OCI-LY7 (cell line): Measurements from ENCODE around the gene IFNW1.

ENCODE experiments used
- CTCF ChIP-seq: fragments of 200-600 bp; sonication (generic); conservative IDR thresholded peaks from 2 replicates; pipeline ENCODE4 v1.5.1; 2014; ENCODE audit warnings: mild to moderate bottlenecking, antibody characterized with exemption, low read length, moderate library complexity, mixed read lengths
- EZH2phosphoT487 ChIP-seq: fragments of 200-600 bp; sonication (generic); IDR thresholded peaks from 2 replicates; pipeline ENCODE4 v1.6.1; 2018; ENCODE audit warnings: low read depth, borderline replicate concordance, mild to moderate bottlenecking, mixed run types, antibody characterized with exemption, low read length, moderate library complexity, mixed read lengths

DNA sequence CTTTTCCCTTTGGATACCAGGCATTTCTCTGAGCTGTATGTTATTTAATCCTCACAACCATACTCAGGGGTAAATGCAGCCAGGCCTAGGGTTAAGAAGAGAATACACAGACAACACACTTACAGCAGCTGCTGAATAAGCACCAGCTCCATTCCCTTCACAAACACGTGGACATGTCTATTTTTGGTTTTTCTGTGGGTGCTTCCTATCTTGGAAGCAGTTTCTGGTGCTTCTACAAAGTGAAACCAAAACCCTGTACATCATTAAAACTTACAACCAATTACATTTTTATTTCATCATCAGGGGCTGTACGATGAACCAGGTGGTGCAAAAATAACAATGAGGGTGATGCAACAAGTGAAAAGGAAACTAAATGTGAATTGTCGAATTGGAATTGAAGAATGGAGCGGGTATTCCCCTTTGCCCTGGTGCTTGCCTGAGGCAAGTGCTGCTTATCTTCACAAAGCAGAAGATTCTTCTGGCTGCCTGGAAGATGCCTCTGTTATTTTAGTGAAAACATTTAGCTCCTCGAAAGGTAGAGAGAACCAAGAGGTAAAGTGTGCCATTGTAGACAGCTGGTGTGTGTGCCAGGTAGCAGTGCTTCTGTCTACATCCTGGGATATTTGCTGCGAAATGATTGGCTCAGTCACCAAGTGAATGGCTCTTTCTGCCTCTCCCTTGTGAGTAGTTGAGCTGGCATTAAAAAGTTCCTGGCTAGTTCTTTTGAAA, 45.3 kb downstream of the IFNW1 start:
- TF ChIP-seq EZH2phosphoT487 (no peak), CTCF (no peak)
